Vagina (tissue), 2 donors: ENCODE data around the gene ARHGAP20.

ENCODE experiments used
- POLR2A ChIP-seq, 2 donors: fragments of 450-650 bp; IDR thresholded peaks; one replicate each; pipeline ENCODE4 v1.6.1; 2017; ENCODE audit warnings: antibody characterized with exemption in 2 of 2, mild to moderate bottlenecking in 2 of 2, moderate library complexity in 2 of 2
- POLR2AphosphoS5 ChIP-seq, 2 donors: sonication (generic); formaldehyde crosslinking; IDR thresholded peaks; one replicate each; pipeline ENCODE4 v1.9.0; 2017; ENCODE audit warnings: antibody characterized with exemption in 2 of 2, mild to moderate bottlenecking in 2 of 2, low read depth in 1 of 2; ENCODE audit not compliant: insufficient read depth in 1 of 2
- TF ChIP-seq, protein P1 (sequence below), 3 experiments: fragments of 450-650 bp in 2 of 3; fragments of 200-600 bp in 1 of 3; sonication (generic) in 1 of 3; IDR thresholded peaks; one replicate each; pipeline ENCODE4 v1.5.1; 2017 to 2019; ENCODE audit warnings: antibody characterized with exemption in 3 of 3, mild to moderate bottlenecking in 2 of 3, moderate library complexity in 2 of 3

DNA sequence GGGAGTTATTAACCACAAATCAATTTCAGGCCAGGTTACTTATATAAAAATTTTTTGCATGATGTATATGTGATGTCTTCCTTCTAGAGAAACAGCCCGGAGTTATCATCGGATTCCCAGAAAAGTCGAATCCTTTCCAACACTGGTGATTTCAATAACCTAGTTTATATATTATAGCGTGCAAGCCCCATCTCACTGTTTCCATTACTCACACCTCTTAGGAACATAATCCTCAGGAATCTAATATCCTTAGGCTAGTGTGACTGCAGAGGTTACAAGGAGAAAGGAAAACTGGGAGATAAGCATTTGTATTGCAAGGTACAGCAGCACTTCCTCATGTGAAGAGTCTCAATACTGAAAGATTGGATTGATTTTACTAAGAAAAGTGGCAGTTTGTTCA lies 20.3 kb downstream of the ARHGAP20 start:
- TF ChIP-seq POLR2AphosphoS5 (IDR thresholded peaks at IDR 0.05; ENCODE audit: insufficient read depth in 1 of 2, low read depth in 1 of 2) (no peak), POLR2A (IDR thresholded peaks at IDR 0.05) (no peak)
- TF ChIP-seq, protein P1, sequence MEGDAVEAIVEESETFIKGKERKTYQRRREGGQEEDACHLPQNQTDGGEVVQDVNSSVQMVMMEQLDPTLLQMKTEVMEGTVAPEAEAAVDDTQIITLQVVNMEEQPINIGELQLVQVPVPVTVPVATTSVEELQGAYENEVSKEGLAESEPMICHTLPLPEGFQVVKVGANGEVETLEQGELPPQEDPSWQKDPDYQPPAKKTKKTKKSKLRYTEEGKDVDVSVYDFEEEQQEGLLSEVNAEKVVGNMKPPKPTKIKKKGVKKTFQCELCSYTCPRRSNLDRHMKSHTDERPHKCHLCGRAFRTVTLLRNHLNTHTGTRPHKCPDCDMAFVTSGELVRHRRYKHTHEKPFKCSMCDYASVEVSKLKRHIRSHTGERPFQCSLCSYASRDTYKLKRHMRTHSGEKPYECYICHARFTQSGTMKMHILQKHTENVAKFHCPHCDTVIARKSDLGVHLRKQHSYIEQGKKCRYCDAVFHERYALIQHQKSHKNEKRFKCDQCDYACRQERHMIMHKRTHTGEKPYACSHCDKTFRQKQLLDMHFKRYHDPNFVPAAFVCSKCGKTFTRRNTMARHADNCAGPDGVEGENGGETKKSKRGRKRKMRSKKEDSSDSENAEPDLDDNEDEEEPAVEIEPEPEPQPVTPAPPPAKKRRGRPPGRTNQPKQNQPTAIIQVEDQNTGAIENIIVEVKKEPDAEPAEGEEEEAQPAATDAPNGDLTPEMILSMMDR (IDR thresholded peaks at IDR 0.05) = no peak
